Adrenal gland (tissue), 5 donors: ENCODE data around the gene CAPN8.

Source experiments
- CTCF ChIP-seq, 6 experiments: fragments of 450-650 bp in 4 of 6; fragments of 200-600 bp in 2 of 6; sonication (generic) in 1 of 6; IDR thresholded peaks; 1 replicate in 5 of 6; 2 replicates in 1 of 6; pipeline versions ENCODE4 v1.5.1 to v1.8.0; 2016 to 2021; ENCODE audit warnings: antibody characterized with exemption in 6 of 6, mild to moderate bottlenecking in 2 of 6, moderate library complexity in 1 of 6
- POLR2A ChIP-seq, 2 donors: fragments of 450-650 bp; IDR thresholded peaks; one replicate each; pipeline ENCODE4 v1.6.1; 2017; ENCODE audit warnings: antibody characterized with exemption in 2 of 2, mild to moderate bottlenecking in 2 of 2, moderate library complexity in 1 of 2
- donor health status: DM: no; HTN: no; CAD: no.

- TF ChIP-seq CTCF (IDR thresholded peaks at IDR 0.05) (no peak), POLR2A (IDR thresholded peaks at IDR 0.05) (no peak)
These were observed 11.4 kb downstream of the CAPN8 start for GRCh38 chr1:223654083-223654482.
